ENCODE results near the gene CELSR2.

GRCh38 chr1:109292364-109292763 lies 43.0 kb downstream of the CELSR2 start:
- TF ChIP-seq, protein P1, sequence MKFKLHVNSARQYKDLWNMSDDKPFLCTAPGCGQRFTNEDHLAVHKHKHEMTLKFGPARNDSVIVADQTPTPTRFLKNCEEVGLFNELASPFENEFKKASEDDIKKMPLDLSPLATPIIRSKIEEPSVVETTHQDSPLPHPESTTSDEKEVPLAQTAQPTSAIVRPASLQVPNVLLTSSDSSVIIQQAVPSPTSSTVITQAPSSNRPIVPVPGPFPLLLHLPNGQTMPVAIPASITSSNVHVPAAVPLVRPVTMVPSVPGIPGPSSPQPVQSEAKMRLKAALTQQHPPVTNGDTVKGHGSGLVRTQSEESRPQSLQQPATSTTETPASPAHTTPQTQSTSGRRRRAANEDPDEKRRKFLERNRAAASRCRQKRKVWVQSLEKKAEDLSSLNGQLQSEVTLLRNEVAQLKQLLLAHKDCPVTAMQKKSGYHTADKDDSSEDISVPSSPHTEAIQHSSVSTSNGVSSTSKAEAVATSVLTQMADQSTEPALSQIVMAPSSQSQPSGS (tag by site-specific recombination; IDR thresholded peaks at IDR 0.05; ENCODE audit: low read depth), result no peak
- no peak for TF ChIP-seq CTCF (tag by site-specific recombination; IDR thresholded peaks at IDR 0.05)
- TF ChIP-seq WT1 (tag by site-specific recombination; IDR thresholded peaks at IDR 0.05), result no peak
- no peak for TF ChIP-seq PBX3 (CRISPR knock-in tag; IDR thresholded peaks at IDR 0.05)
